ENCODE measurements around the gene CAMK2B.

CAMK2B gene

GRCh38 chr7:44273681-44274622 lies 51.4 kb downstream of the CAMK2B start:
- DNase-seq (ENCODE audit: low spot score): no peak

GRCh38 chr7:44272981-44273380 lies 52.4 kb downstream of the CAMK2B start:
- DNase-seq (ENCODE audit: low spot score): no peak

- no peak for DNase-seq (ENCODE audit: low spot score)
Measured at GRCh38 chr7:44272456-44272855, 52.9 kb downstream of the CAMK2B start.

- no peak for DNase-seq (ENCODE audit: low spot score)
Measured at GRCh38 chr7:44269943-44270493, 55.4 kb downstream of the CAMK2B start.

- no peak for DNase-seq (ENCODE audit: low spot score)
Measured at GRCh38 chr7:44269417-44269816, 56.0 kb downstream of the CAMK2B start.

GRCh38 chr7:44268671-44269070 lies 56.7 kb downstream of the CAMK2B start:
- DNase-seq (ENCODE audit: low spot score): no peak

GRCh38 chr7:44267719-44268421 lies 57.5 kb downstream of the CAMK2B start:
- no peak for DNase-seq (ENCODE audit: low spot score)

GRCh38 chr7:44267178-44267577 lies 58.2 kb downstream of the CAMK2B start:
- no peak for DNase-seq (ENCODE audit: low spot score)

- DNase-seq (ENCODE audit: low spot score): no peak
Measured at GRCh38 chr7:44266526-44266925, 58.9 kb downstream of the CAMK2B start.

GRCh38 chr7:44265728-44266127 lies 59.7 kb downstream of the CAMK2B start:
- no peak for DNase-seq (ENCODE audit: low spot score)

- DNase-seq (ENCODE audit: low spot score): no peak
Measured at GRCh38 chr7:44264221-44264931, 61.0 kb downstream of the CAMK2B start.

- no peak for DNase-seq (ENCODE audit: low spot score)
Measured at GRCh38 chr7:44263326-44264082, 61.9 kb downstream of the CAMK2B start.

- no peak for DNase-seq (ENCODE audit: low spot score)
Measured at GRCh38 chr7:44262031-44262430, 63.4 kb downstream of the CAMK2B start.

GRCh38 chr7:44261240-44261639 lies 64.2 kb downstream of the CAMK2B start:
- DNase-seq (ENCODE audit: low spot score): no peak

- peak; percentile 63 for DNase-seq (ENCODE audit: low spot score)
Measured at GRCh38 chr7:44259547-44260457, 65.6 kb downstream of the CAMK2B start.

- DNase-seq (ENCODE audit: low spot score): no peak
Measured at GRCh38 chr7:44258865-44259546, 66.4 kb downstream of the CAMK2B start.

GRCh38 chr7:44258423-44258760 lies 67.0 kb downstream of the CAMK2B start:
- no peak for DNase-seq (ENCODE audit: low spot score)

GRCh38 chr7:44257618-44258422 lies 67.6 kb downstream of the CAMK2B start:
- peak; percentile 100 for DNase-seq (ENCODE audit: low spot score)

GRCh38 chr7:44257213-44257612 lies 68.2 kb downstream of the CAMK2B start:
- DNase-seq (ENCODE audit: low spot score): no peak

Data from kidney capillary endothelial cell (primary cell).